A204.1 (cell line): Measurements from ENCODE around the gene DUSP22.

ENCODE experiments used
- FAIRE-seq: peaks from 2 replicates; lab custom pipeline; 2012; peaks lifted over from hg19 to GRCh38; lab: Jason Lieb, UNC

Gene DUSP22

DNA sequence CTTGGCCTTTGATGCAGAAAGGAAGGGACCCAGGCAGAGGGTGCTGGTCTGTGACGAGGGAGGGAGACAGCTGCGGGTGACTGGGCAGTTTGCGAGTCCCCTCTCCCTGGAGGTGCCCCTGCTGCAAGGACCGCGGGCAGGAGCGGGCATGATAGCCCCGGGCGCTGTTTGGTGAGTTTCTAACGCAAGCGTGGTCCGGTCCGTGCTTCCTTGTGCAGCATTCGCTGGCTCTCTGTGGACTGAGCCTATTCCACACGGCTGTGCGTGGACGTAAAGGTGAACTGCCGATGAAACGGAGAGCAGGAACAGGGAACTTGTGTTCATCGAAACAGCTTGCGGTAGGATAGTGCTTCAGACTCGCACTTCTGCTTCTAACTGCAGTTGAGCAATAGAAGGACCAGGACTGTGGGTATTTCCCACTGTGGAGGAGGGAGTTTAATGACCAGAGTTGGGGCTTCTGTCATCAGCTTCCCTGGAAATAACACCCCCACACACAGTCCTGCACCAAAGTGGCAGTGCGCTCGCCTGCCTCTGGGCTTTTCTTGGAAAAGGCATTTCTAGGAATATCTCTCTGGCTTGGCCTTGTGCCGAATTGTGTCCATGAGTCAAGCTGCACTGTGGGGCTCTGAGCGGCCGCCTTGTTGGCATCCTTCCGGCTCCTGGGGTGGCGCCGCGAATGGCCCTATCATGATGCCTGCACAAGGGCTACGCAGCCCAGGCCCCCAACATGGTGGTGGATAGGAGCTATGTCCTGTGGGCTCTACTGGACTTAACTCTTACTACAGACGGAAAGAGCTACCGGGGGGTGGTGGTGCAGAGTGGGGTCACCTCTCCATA, 48.9 kb downstream of the DUSP22 start:
- FAIRE-seq = no peak

DNA sequence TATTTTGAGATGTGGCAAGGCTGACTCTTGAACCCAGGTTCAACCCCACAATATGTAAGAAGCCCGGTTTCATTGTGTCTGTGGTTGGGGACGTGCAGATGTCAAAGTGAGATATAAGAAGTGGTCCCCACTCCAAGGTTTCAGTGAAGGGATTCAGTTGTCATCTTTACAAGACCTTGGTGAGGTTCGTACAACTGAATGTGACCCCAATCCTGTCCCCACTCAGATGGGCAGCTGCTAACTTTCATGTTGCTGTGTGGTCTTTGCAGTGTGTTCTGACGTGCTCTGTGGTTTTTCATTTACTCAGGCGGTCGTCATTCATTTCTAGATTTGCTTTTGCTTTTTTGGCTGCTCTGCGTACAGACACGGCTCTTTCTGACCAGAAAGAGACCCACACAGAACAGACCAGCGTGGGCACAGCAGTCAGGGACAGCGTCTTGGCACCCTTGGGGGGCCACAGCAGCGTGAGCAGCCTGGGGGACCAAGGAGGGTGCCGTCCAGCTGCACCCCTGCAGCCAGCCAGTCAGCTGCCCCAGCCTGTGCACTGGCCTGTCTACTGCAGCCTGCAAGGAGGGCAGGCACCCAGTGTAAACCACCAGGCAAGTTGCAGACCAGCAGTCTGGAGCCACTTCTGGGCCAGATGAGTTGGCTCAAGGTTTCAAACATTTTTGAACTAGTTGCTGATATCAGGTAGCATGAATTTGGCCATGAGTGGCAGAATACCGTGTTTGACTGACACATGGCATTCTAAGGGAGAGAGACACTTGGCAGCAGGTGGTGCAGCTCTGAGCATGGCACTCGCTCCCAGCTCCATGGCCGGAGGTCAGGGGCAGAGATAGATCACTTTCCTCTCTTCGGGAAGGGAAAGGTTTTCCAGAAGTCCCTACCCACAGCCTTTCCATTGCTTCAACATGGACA, 49.9 kb downstream of the DUSP22 start:
- FAIRE-seq = no peak

- no peak for FAIRE-seq
These were observed 50.5 kb downstream of the DUSP22 start for GRCh38 chr6:342832-343179.

- FAIRE-seq = no peak
These were observed 51.1 kb downstream of the DUSP22 start for GRCh38 chr6:343226-343935.

DNA sequence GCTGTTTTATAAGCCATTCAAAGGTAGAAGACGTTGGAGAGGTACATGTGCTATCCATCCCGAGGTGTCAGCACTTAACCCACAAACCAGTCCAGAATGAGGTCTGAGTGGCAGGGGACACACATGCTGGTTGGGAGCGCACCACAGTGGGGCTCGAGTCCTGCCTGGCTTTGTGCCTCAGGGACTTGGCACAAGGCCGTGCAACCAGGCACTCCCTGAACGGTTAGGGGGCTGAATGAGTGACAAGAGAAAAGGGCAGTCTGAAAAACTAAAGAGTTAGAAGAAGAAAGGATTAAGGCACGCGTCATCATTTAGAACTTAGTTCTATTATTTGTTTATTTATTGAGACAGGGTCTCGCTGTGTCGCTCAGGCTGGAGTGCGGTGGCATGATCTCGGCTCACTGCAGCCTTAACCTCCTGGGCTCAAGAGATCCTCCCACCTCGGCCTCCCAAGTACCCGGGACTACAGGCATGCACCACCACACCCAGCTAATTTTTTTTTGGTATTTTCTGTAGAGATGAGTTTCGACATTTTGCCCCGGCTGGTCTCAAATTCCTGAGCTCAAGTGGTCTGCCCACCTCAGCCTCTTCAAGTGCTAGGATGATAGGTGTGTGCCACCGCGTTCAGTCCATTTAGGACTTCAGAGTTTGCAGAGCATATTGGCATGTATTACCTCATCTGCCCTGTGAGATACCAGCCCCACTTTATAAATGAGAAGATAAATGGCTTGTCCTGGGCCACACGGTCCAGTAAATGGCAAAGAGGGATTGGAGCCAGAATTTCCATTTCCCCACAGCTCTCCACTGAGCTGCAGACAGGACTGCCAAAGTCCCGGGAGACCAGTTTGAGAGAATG, 51.9 kb downstream of the DUSP22 start:
- no peak for FAIRE-seq

GRCh38 chr6:344816-345340, 52.6 kb downstream of the DUSP22 start:
- no peak for FAIRE-seq

DNA sequence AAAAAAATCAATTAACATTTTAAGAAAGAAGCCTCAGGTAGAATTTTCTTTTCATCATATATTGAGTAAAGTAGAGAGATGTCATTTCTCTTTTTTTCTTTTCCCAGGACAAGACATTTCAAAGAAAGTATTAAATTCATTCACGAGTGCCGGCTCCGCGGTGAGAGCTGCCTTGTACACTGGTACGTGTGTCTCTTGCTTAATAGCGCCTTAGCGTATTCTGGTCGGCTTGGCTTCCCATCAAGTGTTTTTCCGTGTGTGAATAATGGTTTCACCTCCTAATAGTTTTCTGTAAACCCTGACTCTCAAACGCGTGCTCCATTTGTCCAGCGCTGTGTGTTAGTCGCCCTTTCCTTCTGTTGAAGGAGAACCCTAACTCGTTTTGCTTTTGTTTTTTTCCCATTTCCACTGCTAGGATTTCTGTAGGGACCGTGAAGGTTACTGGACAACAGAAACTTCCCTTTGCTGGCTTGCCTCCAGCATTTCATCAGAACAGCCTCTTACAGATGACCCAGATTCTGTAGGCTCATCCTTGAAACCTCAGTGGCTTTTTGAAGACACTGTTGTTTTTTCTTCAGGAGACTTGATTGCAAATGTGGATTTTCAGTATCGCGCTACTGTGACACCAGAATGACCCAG, 53.6 kb downstream of the DUSP22 start:
- no peak for FAIRE-seq

DNA sequence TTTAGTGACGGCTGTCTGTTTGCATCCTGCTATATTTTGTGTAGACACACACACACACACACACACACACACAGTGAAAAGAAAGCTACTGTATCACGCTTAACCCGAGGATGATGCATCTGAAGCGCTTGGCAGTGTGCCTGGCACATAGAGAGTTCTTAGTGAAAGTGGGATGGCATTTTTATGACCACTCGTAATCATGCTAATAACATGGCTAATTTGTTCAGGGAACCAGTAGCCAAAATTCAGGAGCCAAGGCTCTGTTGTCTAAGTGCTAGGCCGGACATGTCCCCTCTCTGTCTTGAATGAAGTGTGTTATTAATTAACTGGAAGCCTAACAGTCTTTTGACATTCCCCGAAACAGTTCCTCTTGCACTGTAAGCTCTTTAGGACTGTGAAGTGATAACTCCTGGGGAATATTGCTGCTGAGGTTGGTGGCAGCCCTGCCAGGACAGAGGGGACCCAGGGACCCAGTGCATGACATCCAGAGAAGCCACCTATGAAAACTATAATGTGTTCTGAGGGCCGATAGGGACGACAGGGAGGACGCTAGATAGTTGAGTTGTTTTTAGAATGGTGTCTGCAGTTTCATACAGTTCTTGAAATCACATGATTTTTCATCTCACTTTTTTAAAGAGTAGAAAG, 54.2 kb downstream of the DUSP22 start:
- FAIRE-seq = no peak

DNA sequence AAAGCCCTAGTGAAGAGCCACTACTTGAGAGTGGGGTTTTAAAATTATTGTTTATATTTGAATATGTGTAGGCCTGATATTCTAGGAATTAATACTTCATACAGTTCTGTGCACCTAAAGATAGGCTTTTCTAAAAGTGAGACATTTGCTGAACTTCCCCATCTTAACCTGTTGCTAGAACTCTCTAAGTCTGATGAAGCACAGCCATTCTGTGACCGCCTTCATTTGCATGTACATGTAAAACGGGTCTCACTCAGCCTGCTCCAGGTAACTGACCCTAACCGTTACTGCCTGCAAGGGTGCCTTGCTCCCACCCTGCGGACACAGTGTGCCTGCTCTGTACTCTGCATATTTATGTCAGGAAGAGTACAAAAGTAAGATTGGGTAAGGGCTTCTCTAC, 54.9 kb downstream of the DUSP22 start:
- FAIRE-seq = no peak

DNA sequence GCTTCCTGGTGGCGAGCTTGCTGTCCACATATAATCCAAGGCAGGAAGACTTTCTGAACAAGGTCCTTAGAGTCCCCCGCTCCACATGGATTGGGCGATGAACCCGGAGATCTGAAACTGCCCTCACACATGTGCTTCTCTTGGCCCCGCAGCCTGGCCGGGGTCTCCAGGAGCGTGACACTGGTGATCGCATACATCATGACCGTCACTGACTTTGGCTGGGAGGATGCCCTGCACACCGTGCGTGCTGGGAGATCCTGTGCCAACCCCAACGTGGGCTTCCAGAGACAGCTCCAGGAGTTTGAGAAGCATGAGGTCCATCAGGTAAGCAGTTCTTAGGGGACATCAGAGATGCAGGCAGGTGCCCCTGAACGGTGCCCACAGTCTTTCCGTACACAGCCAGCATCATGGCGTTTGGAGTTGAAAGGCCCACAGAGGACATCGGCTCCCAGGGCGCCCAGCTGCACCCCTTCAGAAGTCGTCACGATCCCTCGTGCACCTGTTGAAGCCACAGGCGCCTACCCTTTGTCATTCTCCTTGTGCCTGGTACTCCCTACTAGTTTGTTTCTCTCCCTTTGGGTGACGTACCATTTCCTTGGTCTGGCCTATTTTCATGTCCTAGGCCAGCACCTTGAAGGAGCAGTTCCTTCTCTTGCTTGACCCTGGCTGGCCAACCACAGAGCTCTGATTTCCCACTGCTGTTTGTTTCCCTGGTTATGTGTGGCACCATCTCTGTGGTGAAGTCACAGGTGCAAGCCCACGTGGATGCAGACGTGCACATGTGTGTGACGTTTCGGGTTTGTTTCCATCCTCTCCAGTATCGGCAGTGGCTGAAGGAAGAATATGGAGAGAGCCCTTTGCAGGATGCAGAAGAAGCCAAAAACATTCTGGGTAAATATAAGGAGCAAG, 55.9 kb downstream of the DUSP22 start:
- FAIRE-seq = no peak

GRCh38 chr6:348860-349396, 56.6 kb downstream of the DUSP22 start:
- FAIRE-seq = no peak

- FAIRE-seq = no peak
These were observed 57.2 kb downstream of the DUSP22 start for GRCh38 chr6:349491-349921.

DNA sequence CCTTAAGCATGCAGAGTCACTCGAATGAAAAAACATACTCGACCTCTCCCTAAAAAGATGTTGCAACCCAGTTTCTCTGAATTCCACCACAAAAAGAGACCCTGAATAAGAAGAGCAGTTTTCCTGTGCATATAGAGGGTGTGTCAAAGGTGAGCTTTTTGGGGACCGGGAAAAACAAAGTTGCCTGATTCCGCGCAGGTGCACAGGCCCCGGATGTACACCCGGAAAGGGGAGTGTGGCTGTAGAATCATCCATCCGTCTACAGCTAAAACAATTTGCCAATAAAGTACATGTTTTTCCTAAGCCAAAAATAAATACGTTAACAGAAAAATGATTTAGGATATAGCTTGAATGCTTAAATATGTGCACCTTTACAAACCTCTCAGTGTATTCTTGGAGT, 58.1 kb downstream of the DUSP22 start:
- no peak for FAIRE-seq

DNA sequence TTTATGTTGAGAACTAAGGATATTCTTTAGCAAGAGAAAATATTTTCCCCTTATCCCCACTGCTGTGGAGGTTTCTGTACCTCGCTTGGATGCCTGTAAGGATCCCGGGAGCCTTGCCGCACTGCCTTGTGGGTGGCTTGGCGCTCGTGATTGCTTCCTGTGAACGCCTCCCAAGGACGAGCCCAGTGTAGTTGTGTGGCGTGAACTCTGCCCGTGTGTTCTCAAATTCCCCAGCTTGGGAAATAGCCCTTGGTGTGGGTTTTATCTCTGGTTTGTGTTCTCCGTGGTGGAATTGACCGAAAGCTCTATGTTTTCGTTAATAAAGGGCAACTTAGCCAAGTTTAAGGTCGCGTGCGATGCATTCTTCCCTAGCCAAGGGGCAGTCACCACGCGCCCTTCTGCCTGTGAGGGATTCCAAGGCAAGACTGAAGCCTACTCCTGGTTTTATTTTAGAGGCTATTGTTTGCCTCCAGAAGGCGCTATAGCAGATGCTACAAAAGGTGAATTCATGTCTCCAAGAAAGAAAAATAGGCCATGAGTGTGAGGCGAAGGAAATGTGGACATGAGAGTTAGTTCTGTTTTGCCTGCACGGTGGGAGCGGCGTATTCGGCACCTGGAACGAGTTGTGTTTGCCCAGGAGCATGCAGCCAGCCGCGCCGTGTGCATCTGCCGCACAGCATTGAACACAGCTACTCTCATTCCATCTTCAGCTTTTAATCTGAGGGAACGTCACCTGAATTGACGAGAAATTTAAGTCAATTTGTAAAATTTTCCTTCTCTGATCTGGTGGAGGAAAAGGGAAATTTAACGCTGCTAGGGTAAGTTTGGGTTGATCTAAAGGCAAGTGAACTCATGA, 59.0 kb downstream of the DUSP22 start:
- FAIRE-seq = no peak

DNA sequence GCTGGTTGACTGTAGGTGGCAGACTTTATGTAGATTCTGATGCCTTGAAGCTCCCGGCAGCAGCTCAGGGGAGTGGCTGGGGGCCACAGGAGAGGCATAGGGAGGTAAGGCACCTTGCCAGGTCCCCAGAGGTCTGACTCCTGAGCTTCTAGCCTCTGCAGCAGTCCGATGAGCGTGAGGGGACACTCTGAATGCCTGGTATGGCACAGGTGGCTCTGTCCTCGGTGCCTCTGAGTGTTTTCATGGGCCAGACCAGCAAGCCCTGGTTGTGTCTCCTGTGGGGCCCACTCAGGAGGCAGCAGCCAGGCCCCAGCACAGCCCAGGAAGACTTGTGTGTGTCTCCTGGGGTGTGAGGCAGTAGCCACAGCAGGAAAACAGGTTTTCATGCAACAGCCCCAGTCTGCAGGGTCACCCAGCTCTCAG, 59.6 kb downstream of the DUSP22 start:
- FAIRE-seq = no peak

GRCh38 chr6:352474-352873, 60.2 kb downstream of the DUSP22 start:
- no peak for FAIRE-seq

DNA sequence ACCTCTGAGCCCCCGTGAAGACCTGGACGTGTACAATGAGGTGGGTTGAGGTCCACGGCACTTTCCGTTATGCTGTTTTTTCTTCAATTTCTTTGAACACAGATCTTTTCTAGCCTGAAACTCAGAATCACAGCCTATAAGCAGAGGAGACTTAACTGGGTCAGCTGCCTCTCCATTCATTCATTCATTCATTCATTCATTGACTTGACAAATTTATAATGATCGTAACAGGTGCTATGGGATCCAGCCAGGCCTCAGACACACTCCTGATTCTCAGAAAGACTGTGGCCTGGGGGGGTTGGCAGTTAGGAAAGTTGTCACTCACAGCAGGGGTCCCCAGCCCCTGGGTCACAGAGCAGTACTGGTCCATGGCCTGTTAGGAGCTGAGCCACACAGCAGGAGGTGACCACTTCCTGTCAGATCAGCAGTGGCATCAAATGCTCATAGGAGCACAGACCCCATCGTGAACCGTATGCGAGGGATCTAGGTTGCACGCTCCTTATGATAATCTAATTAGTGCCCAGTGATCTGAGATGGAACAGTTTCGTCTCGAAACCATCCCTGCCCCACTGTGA, 60.7 kb downstream of the DUSP22 start:
- no peak for FAIRE-seq
